Common myeloid progenitor, CD34-positive (primary cell): ENCODE measurements around the gene ABHD10.

Experiments
- CTCF ChIA-PET: fragments of 350-600 bp; sonication (Branson Sonifier 250); formaldehyde crosslinking; loops from one replicate; lab custom pipeline; 2021; ENCODE audit warnings: antibody characterized with exemption; lab: Charles Lee
- POLR2A ChIA-PET: fragments of 350-600 bp; sonication (Branson Sonifier 250); formaldehyde crosslinking; loops from one replicate; lab custom pipeline; 2021; ENCODE audit warnings: antibody characterized with exemption; lab: Charles Lee
- DNase-seq, 3 donors: peaks; one replicate each; pipeline versions ENCODE4 v3.0.0 to v3.0.0-alpha.2; 2013
- H3K27ac ChIP-seq, 2 experiments: 1 replicate in 1 of 2; 2 replicates in 1 of 2; pipeline ENCODE4 v1.7.0; 2013; ENCODE audit warnings: inconsistent platforms in 2 of 2, low read length in 2 of 2, mild to moderate bottlenecking in 2 of 2, low read depth in 1 of 2, moderate library complexity in 1 of 2; ENCODE audit not compliant: severe bottlenecking in 2 of 2, insufficient read depth in 1 of 2, poor library complexity in 1 of 2
- H3K27me3 ChIP-seq, 5 experiments: replicated peaks in 2 of 5; 1 replicate in 3 of 5; 2 replicates in 2 of 5; pipeline versions ENCODE4 v1.6.1 to v1.7.0; 2013; ENCODE audit warnings: low read length in 4 of 5, mild to moderate bottlenecking in 2 of 5, moderate library complexity in 2 of 5, inconsistent platforms in 1 of 5; ENCODE audit not compliant: insufficient read depth in 5 of 5, control insufficient read depth in 4 of 5
- H3K36me3 ChIP-seq, 4 experiments: 1 replicate in 2 of 4; 2 replicates in 2 of 4; pipeline versions ENCODE4 v1.6.1 to v1.7.0; 2013; ENCODE audit warnings: low read length in 3 of 4, control low read depth in 1 of 4, mild to moderate bottlenecking in 1 of 4; ENCODE audit not compliant: control insufficient read depth in 4 of 4, insufficient read depth in 4 of 4
- H3K4me1 ChIP-seq, 4 experiments: 1 replicate in 3 of 4; 2 replicates in 1 of 4; pipeline versions ENCODE4 v1.6.1 to v1.7.1; 2013; ENCODE audit warnings: low read length in 3 of 4, mild to moderate bottlenecking in 3 of 4, control low read depth in 1 of 4, inconsistent platforms in 1 of 4, moderate library complexity in 1 of 4; ENCODE audit not compliant: control insufficient read depth in 4 of 4, insufficient read depth in 4 of 4; ENCODE audit errors: control extremely low read depth in 1 of 4
- H3K4me3 ChIP-seq, 7 experiments: 1 replicate in 4 of 7; 2 replicates in 3 of 7; pipeline versions ENCODE4 v1.5.1 to v1.7.0; 2013; ENCODE audit warnings: mild to moderate bottlenecking in 7 of 7, low read length in 6 of 7, moderate library complexity in 6 of 7, inconsistent platforms in 2 of 7, low read depth in 2 of 7, control low read depth in 1 of 7; ENCODE audit not compliant: insufficient read depth in 4 of 7, control insufficient read depth in 1 of 7; ENCODE audit errors: extremely low read depth in 1 of 7
- H3K9me3 ChIP-seq, 5 experiments: 1 replicate in 4 of 5; 2 replicates in 1 of 5; pipeline versions ENCODE4 v1.6.1 to v1.7.1; 2013; ENCODE audit warnings: low read length in 4 of 5, mild to moderate bottlenecking in 2 of 5, inconsistent platforms in 1 of 5, low read depth in 1 of 5, moderate library complexity in 1 of 5; ENCODE audit not compliant: control insufficient read depth in 4 of 5, insufficient read depth in 2 of 5; ENCODE audit errors: control extremely low read depth in 1 of 5
- WGBS: methylation state at CpG from one replicate; pipeline ENCODE4 v1.1.5; 2013; ENCODE audit not compliant: insufficient coverage; 5-methylcytosine and 5-hydroxymethylcytosine counted together

ABHD10 gene

GRCh38 chr3:111939873-111940272 is 39.0 kb upstream of the ABHD10 start:
- Histone ChIP-seq H3K36me3 (peaks cover 0 to 9% (median under 1%) of the 10 kb centered on the region in 4 experiments), H3K4me3 (no peak overlapping the region), H3K4me1 (no peaks in the 10 kb centered on the region), H3K27ac (no peak overlapping the region), H3K27me3 (no peaks in the 10 kb centered on the region), H3K9me3 (no peaks in the 10 kb centered on the region)
- 69% methylated on average over 2 of the region's 2 CpGs for WGBS
- DNase-seq: no peak
- CTCF ChIA-PET: no interaction called here
- POLR2A ChIA-PET: no interaction called here

- Histone ChIP-seq H3K4me1 (no peaks in the 10 kb centered on the region), H3K27ac (no peak overlapping the region), H3K4me3 (no peak overlapping the region), H3K36me3 (peaks cover 0 to 9% (median under 1%) of the 10 kb centered on the region in 4 experiments), H3K27me3 (no peaks in the 10 kb centered on the region), H3K9me3 (no peaks in the 10 kb centered on the region)
- CTCF ChIA-PET: no interaction called here
- 100% methylated on average over 1 of the region's 2 CpGs for WGBS
- DNase-seq: no peak
- POLR2A ChIA-PET: no interaction called here
Observed at GRCh38 chr3:111943533-111943932, 35.3 kb upstream of the ABHD10 start.

GRCh38 chr3:111944372-111944771 is 34.5 kb upstream of the ABHD10 start:
- ChIA-PET POLR2A (no interaction called here), CTCF (no interaction called here)
- Histone ChIP-seq H3K27me3 (no peaks in the 10 kb centered on the region), H3K27ac (no peak overlapping the region), H3K4me3 (no peak overlapping the region), H3K9me3 (no peaks in the 10 kb centered on the region), H3K4me1 (no peaks in the 10 kb centered on the region), H3K36me3 (peaks cover 0 to 9% (median 3%) of the 10 kb centered on the region in 4 experiments)
- 95% methylated on average over 4 of the region's 4 CpGs for WGBS
- no peak for DNase-seq

GRCh38 chr3:111947231-111947630 is 31.6 kb upstream of the ABHD10 start:
- H3K27me3 ChIP-seq: no peaks in the 10 kb centered on the region
- DNase-seq: no peak
- WGBS: no CpG with 5 or more reads among the region's 1 CpG
- H3K4me3 ChIP-seq: no peak overlapping the region
- H3K36me3 ChIP-seq: peaks cover 0 to 5% (median 2%) of the 10 kb centered on the region in 4 experiments
- H3K27ac ChIP-seq: no peak overlapping the region
- H3K9me3 ChIP-seq: no peaks in the 10 kb centered on the region
- CTCF ChIA-PET: interaction anchor here (0.8 to 1.4 kb wide), 2 partner anchors 20 kb away, joined by 3 to 4 read pairs; no protein-coding TSS in a partner anchor
- no peaks in the 10 kb centered on the region for H3K4me1 ChIP-seq
- POLR2A ChIA-PET: no interaction called here

GRCh38 chr3:111948786-111949185 is 30.0 kb upstream of the ABHD10 start:
- no peak for DNase-seq
- 100% methylated on average over 5 of the region's 9 CpGs for WGBS
- no peaks in the 10 kb centered on the region for H3K27me3 ChIP-seq
- CTCF ChIA-PET: interaction anchor here (1.4 kb wide), 1 partner anchor 18 kb away, joined by 3 read pairs; no protein-coding TSS in a partner anchor
- H3K27ac ChIP-seq: no peak overlapping the region
- peaks cover 0 to 11% (median 0%) of the 10 kb centered on the region in 4 experiments for H3K36me3 ChIP-seq
- no peak overlapping the region for H3K4me3 ChIP-seq
- no peaks in the 10 kb centered on the region for H3K9me3 ChIP-seq
- H3K4me1 ChIP-seq: no peaks in the 10 kb centered on the region
- POLR2A ChIA-PET: no interaction called here

- no peak overlapping the region for H3K27ac ChIP-seq
- no peak overlapping the region for H3K4me3 ChIP-seq
- ChIA-PET POLR2A (no interaction called here), CTCF (interaction anchor here (0.6 kb wide), 1 partner anchor 1842 kb away, joined by 3 read pairs; no protein-coding TSS in a partner anchor)
- no peaks in the 10 kb centered on the region for H3K4me1 ChIP-seq
- no peaks in the 10 kb centered on the region for H3K9me3 ChIP-seq
- H3K36me3 ChIP-seq: peaks cover 0 to 11% (median 0%) of the 10 kb centered on the region in 4 experiments
- no peaks in the 10 kb centered on the region for H3K27me3 ChIP-seq
- DNase-seq: no peak
- whole genome bisulfite sequencing: 100% methylated on average over 1 of the region's 3 CpGs
Observed at GRCh38 chr3:111949712-111950111, 29.1 kb upstream of the ABHD10 start.

DNA sequence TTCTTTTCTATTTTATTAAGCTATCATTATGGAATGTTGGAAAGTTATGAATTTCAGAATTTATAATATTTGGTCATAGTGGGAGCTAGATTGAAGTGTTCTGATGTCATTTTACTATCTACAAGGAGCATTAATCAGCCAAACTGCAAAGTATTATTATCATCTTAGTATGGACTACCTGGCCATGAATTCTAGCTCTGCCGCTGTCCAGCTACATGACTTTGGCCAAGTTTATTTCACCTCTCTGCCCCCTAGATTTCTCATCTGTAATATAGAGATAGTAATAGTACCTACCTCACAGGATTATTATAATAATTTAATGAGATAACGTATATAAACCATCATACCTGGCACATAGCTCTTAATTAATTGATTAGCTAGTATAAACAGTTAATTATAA is 27.8 kb upstream of the ABHD10 start:
- no peak overlapping the region for H3K27ac ChIP-seq
- POLR2A ChIA-PET: interaction anchor here (0.7 to 1.0 kb wide), 2 partner anchors 18 to 38 kb away, joined by 3 read pairs; no protein-coding TSS in a partner anchor
- H3K27me3 ChIP-seq: no peaks in the 10 kb centered on the region
- CTCF ChIA-PET: interaction anchor here (1.0 to 1.5 kb wide), 3 partner anchors 16 to 235 kb away, joined by 3 to 5 read pairs (median 4); no protein-coding TSS in a partner anchor
- DNase-seq: no peak
- no peaks in the 10 kb centered on the region for H3K4me1 ChIP-seq
- no CpG with 5 or more reads among the region's 2 CpGs for WGBS
- H3K9me3 ChIP-seq: no peaks in the 10 kb centered on the region
- peaks cover 0 to 11% (median 0%) of the 10 kb centered on the region in 4 experiments for H3K36me3 ChIP-seq
- H3K4me3 ChIP-seq: no peak overlapping the region
